NCI-H446 treated with DMSO at 0.1 percent for 48 hours (cell line): ENCODE results near the gene LAGE3.

ENCODE experiments used
- DNase-seq: peaks from one replicate; lab custom pipeline; 2025; lab: John Stamatoyannopoulos, UW

The LAGE3 gene

DNA sequence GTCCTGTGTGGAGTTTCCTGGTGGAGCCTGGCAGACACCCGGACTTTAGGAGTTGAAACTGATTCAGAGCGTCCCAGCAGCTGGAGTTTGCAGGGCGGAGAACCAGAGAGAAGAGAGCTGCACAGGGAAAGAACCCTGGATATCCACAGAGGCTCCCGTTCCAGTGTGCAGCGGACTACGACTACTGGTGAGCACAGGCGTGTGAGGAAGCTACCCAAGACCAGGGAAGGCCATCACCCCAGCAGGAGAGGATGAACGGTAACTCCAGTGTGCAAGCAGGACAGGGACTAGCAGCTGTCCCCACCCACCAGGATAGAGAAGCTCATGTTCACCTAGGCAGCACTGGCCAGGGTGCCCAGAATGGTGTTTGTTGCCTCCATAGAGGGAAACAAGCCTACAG, 2.3 kb downstream of the LAGE3 start:
- DNase-seq = no peak

DNA sequence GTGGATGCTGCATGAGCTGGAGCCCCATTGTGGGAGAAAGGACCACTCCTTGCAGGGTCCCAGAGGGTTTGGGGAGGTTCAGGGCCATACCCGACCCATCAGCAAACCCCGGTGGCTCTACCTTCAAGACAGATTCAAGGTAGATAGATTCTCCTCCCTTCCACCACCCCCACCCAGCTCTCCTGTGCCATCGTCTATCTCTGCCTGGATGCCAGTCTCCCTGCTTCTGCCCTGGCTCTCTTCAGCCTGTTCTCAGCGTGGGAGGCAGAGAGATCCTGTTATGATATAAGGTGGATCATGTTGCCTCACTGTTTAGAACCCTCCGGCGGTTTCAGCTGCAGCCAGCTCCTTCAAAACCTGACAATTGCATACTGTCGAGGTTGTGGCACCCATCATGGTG, 5.4 kb downstream of the LAGE3 start:
- DNase-seq = no peak

DNA sequence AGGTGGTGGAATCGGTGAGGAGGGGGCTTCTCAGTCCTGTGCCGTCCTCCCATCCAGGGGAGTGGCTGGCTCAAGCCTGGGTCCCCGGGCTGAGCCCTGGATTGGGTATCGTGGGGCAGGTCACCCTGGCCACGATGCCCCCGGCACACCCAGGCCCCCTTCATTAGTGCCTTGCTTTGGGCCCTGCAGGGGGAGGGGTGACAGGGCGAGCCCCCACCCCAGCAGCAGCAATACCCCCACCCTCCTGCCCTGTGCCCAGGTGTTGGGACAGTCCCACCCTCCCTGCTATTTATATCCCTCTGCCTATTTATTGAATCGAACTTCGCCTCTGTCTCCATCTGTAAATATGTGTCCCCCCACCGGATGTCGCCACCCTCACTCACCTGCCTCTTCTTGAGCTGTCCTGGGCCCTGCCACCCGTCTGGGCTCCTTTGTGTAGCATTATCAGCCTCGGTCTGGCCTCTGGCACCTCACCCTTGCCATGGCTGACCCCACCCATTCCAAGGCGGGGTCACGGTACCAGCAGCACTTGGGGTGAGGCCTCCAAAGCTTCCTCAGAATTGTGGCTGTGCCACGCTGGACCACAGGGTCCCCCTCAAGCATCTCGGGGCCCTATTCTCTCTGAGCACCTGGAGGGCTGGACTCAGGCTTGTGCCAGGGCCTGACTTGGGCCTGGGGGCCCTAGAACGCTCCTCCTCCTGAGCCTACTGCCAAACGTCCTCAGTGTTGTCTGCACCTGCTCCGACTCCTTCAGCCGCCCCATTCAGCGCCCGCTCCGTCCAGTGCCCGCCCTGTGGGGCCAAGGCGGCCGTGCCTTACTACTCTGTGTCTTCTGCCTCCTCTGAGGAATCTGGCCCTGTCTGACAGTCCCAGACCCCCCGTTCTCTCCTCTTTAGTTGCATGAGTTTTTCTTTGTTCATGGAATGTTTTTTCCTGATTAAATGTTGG, 6.1 kb downstream of the LAGE3 start:
- DNase-seq = no peak

DNA sequence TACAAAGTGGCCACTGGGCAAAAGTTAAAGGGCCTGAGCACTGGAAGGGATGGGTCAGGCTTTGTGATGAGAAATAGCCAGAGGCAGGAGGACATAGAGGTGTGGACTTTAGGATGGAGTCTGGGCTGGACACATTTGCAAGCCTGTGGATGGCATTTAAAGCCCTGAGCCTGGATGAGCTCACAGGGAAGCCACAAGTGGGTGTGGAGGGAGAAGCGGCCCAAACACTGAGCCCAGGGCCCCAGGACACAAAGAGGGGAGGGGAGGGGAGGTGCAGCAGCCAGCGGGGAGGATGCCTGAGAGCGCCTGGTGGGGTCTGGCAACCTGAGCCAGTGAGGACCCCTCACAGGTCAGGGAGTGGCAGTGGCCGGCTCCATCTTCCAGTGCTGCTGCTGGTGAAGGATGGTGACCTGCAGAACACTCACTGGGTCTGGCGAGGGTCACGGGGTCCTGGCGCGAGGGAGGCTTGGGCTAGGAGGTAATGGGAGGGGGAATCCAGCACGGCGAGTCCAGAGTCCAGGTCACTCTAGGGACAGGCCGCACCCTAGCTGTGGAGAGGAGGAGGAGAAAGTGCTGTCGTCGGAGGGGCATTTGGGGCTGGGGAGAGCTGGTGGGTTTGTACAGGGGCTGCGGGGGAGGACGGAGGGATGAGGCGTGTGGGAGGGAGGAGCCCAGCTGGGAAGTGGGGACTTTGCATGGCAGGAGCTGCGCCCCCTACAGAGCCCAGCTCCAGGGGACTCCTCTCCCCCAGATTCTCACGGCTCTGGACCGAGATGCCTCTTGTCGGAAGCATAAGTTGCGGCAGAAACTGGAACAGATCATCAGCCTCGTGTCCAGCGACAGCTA, 7.0 kb downstream of the LAGE3 start:
- DNase-seq = no peak

DNA sequence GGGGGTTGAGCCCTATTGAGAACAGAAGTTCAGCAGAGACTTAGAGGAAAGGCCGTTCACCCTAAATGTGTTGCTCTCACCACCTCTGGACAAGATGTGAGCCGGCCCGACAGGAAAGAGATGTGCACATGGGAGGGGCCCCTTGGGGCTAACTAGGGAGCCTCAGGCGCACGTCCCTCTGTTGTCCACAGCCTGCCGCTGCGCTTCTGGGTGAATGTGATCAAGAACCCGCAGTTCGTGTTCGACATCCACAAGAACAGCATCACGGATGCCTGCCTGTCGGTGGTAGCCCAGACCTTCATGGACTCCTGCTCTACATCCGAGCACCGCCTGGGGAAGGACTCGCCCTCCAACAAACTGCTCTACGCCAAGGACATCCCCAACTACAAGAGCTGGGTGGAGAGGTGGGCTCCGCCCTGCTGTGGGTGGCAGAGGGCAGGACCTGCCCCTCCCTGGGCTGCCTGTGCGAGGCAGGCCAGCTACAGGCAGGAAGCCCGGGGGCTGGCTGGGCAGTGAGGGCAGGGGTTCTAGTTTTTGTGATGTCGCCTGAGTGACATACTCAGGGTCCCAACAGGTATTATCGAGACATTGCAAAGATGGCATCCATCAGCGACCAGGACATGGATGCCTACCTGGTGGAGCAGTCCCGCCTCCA, 8.0 kb downstream of the LAGE3 start:
- no peak for DNase-seq

DNA sequence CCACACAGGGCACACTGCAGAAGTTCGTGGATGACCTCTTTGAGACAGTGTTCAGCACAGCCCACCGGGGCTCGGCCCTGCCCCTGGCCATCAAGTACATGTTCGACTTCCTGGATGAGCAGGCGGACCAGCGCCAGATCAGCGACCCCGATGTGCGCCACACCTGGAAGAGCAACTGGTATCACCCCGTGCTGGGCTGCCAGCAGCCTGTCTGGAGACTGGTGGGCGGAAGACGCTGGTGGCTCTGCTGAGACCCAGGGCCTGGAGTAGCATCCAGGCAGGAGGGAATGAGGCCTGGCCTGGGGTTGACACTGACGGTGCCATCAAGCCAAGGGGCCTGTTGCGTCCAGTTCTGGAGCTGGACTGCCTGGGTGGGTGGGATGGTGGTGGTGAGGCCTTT, 8.6 kb downstream of the LAGE3 start:
- DNase-seq = no peak

DNA sequence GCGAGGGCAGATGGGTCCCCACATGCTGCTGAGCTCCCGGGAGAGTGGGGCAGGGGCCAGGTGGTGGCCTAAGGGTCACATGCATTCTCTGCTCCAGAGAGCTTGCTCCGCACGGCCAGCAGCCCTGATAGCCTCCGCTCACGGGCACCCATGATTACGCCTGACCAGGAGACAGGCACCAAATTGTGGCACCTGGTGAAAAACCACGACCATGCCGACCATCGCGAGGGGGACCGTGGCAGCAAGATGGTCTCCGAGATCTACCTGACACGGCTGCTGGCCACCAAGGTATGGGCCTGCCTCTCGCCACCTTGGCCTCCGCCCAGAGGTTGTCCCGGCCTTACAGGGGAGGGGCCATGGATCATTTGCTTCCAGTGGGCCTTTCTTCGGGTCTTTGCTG, 9.2 kb downstream of the LAGE3 start:
- no peak for DNase-seq

DNA sequence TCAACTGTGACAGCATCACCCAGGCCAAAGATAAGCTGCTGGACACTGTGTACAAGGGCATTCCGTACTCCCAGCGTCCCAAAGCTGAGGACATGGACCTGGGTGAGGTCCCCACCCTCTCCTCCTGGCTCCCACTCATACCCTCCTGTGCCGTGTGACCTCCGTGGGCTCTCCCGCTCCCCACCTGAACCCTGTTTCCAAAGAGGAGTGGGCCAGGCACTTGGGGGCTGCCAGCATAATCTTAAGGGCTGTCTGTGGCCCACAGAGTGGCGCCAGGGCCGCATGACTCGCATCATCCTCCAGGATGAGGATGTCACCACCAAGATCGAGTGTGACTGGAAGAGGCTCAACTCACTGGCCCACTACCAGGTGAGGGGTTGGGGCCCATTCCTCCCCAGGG, 10.0 kb downstream of the LAGE3 start:
- DNase-seq = no peak

DNA sequence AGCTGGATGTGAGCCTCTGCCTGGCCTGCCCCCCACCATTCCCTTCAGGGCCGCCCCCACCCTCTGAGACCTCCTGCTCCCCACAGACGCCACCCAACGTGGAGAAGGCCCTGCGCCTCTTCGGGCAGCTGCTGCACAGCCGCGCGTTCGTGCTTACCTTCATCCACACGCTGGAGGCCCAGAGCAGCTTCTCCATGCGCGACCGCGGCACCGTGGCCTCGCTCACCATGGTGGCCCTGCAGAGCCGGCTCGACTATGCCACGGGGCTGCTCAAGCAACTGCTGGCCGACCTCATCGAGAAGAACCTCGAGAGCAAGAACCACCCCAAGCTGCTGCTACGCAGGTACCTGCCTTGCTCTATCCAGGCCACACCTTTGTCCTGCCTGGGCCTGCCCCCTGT, 10.9 kb downstream of the LAGE3 start:
- no peak for DNase-seq

DNA sequence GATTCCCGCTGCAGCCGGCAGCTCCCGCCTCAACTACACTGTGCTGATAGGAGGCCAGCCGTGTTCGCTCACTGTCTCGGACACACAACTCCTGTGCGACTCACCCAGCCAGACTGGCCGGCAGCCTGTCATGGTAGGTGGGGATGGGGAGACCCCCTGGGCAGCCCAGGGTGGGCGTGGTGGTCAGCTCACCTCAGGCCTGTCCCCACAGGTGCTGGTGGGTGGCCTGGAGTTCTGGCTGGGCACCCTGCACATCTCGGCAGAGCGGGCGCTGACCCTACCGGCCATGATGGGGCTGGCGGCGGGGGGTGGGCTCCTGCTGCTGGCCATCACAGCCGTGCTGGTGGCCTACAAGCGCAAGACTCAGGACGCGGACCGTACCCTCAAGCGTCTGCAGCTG, 11.5 kb downstream of the LAGE3 start:
- DNase-seq = no peak

DNA sequence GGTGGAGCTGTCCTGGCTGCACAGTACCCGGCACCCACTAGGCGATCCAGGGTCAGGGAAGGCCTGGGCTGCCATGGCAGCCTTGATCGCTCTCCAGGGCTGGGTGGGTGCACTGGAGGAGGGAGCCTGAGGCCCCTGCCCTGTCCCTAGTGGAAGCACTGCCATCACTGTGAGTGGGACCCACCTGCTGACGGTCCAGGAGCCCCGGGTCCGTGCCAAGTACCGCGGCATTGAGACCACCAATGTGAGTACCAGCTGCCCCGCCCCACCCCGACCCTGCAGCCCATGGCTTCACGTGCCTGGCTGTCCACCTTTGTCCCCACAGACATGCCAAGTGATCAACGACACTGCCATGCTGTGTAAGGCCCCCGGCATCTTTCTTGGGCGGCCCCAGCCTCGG, 12.2 kb downstream of the LAGE3 start:
- DNase-seq = no peak

DNA sequence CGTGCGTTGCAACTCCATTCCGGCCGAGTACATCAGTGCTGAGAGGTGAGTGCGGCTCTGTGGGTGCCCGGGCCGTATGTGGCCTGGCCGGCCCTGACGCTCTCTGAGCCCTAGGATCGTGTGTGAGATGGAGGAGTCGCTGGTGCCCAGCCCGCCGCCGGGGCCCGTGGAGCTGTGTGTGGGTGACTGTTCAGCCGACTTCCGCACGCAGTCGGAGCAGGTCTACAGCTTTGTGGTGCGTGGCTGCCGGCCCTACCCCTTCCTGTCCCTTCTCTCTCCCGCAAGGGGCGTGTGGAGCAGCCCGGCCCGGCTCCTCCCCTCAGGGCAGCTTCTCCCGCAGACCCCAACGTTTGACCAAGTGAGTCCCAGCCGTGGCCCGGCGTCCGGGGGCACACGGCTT, 13.0 kb downstream of the LAGE3 start:
- no peak for DNase-seq

DNA sequence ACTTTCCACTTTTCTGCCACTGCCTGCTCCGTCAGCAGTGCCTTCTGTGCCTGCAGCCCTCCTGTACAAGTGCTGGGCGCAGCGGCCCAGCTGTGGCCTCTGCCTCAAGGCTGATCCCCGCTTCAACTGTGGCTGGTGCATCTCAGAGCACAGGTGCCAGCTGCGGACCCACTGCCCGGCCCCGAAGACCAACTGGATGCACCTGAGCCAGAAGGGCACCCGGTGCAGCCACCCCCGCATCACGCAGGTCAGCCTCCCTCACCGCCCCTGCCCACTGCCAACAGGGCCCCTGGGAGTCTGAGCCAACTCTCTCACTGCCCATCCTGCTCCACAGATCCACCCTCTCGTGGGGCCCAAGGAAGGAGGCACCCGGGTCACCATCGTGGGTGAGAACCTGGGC, 13.5 kb downstream of the LAGE3 start:
- DNase-seq = no peak

DNA sequence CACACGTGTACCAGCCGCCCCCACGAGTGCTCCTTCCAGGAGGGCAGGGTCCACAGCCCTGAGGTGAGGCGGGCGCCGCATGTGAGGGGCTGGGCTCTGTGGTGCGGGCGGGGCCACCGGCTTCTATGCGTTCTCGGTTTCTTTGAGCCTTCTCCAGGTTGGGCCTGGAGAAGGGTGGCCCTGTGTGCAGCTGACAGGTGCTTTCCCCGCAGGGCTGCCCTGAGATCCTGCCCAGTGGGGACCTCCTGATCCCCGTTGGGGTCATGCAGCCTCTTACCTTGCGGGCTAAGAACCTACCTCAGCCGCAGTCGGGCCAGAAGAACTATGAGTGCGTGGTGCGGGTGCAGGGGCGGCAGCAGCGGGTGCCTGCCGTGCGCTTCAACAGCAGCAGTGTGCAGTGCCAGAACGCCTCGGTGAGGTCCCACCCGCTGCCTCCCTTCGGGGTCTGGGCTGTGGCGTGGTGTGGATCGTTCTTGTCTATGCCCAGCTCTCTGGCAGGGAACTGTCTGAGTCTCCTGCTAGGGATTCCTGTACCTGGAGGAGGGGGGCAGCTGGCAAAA, 14.2 kb downstream of the LAGE3 start:
- no peak for DNase-seq

DNA sequence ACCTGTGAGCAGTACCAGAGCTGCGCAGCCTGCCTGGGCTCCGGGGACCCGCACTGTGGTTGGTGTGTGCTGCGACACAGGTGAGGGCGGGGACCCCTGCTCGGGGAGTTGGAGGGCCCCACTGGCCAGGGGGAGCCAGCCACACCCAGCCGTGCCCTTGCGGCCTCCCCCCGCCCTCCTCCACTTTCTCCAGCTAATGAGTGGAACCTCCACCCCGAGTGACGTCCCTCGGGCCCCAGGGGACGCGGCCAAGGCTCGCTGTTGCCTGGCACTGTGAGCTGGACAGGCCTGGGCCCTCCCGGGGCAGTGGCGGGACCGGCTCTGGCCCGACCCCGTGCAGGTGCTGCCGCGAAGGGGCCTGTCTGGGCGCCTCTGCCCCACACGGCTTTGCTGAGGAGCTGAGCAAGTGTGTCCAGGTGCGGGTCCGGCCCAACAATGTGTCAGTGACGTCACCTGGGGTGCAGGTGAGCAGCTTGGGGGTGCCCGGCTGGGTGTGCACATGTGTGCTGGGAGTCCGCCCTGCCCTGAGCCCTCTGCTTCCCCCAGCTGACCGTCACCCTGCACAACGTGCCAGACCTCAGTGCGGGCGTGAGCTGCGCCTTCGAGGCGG, 15.4 kb downstream of the LAGE3 start:
- DNase-seq = no peak

DNA sequence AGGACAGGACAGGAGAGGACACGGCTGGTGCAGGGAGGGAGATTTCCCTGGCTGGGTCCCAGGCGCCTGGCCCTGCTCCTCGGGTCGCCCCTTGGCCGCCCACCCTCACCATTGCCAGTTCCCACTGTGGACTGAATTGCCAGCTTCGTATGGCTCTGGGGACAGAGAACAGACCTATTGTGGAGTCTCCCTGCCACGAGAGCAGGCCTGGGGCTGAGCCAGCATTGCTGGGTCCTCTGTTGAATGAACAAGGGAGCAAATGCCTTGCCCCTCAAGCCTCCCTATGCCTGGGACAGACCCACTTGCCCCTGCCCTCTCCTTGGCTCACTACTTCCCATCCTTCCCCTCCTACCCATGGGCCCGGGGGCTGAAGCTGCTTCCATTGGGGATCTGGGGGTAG, 16.7 kb downstream of the LAGE3 start:
- no peak for DNase-seq

DNA sequence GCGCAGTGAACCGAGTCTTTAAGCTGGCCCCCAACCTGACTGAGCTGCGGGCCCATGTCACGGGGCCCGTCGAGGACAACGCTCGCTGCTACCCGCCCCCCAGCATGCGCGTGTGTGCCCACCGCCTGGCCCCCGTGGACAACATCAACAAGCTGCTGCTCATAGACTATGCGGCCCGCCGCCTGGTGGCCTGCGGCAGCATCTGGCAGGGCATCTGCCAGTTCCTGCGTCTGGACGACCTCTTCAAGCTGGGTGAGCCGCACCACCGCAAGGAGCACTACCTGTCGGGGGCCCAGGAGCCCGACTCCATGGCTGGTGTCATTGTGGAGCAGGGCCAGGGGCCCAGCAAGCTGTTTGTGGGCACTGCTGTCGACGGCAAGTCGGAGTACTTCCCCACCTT, 18.8 kb downstream of the LAGE3 start:
- no peak for DNase-seq

DNA sequence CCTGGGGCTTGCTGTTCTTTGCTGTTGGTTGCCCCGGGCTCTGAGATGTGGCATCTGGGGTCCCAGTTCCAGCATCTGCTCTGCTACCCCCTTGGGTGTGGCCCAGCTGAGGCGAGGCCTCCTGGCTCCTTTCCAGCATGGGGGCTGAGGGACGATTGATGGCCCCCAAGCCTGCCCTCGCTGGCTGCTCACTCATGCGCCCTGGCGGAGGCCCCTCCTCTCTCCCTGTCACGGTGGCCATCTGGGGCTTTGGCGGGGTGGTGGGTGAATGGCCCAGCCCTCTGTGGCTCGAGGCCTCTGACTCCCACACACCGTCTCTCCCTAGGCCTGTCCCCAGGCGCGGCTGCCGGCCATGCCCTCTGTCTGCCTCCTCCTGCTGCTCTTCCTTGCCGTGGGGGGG, 19.2 kb downstream of the LAGE3 start:
- DNase-seq = no peak

DNA sequence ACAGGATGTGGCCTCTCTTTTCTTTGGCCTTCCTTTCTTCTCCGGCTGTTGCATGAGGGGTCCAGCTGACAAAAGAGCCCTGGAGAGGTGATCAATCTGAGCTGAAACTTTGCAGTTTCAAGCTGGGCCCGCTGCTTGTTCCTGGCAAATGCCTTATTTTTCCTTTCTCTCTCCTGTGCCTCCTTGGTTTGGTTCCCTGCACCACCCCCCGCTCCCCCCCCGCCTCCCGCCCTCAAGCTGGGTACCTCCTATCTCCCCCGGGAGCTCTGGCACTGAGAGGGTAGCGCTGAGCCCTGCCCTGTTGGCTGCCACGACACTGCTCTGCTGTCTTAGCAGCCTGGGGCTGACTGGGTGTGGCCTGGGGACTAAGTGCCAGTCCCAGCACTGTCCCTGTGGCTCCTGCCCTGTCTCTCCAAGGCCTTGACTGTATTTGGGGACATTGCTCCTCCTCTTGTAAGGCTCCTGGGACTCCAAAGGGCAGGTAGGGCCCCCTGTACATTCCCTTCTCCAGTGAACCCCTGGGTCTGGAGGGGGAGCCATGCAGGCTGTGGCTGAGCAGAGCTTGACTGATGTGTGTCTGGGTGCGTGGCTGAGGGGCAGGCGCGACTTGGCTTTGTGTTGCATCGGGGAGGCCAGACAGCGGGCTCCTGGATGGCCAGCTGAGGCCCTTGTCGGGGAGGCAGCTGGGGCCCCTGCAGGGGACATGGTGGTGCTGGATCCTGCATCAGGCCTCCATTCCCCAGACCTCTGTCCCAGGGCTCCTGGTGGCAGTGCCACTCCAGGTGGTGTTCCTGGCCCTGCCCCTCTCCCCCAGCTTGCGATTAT, 19.9 kb downstream of the LAGE3 start:
- DNase-seq = no peak

DNA sequence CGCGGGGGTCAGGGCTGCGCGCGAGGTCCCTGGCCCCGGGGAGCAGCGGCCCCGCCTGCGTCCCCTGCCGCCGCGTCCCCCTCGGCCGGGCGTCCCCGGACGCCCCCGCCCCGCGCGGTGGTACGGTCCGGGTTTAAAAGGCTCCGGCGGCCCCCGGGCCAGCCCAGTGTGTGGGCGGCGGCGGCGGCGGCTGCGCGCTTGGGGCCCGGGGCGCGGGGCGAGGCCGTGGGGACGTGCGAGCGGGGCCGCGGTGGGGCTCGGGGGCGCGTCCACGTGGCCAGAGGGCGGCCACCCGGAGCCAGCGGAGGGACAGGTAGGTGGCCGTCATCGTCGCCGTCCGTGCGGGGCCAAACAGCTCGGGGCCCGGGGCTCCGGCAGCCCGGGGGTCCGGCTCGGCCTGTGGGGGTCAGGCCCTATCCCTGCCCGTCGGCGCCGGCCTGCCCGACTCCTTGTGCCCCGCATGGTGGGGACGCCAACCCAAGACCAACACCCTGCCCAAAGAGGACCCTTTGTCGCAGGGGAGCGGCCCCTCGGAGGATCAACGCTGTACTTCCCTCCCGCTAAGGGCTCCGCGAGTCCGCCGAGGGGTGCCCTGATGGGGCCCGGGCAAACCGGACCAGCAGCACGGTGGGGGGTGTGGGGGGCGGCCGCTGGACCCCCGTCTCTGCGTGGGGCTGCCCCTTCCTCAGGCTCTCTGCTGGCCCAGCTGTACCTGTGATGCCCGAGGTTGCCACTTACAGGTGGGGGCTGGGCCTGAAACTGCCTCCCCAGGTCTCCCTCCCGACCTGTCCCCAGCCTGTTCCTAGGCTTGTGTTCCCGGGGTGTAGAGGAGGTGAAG, 20.7 kb downstream of the LAGE3 start, which contains the start of gene PLXNA3:
Gene PLXNA3 (plus strand): TSS at position 166 of the 838 bp plus-strand sequence. CDS start 1,903 bp downstream, outside the sequence.
- DNase-seq = no peak
